CD4-positive, alpha-beta T cell treated with Interferon alpha-2 for 1 hour (primary cell): Measurements from ENCODE around the gene HNRNPUL2.
"Not testable (repeated sequence)": the region's sequence is repeated elsewhere in the genome, so short reads cannot be mapped to it uniquely, and the experiment has no call there.

Source experiments
- DNase-seq, 2 donors: peaks; one replicate each; pipeline ENCODE4 v3.0.0-alpha.2; 2020 to 2022

HNRNPUL2 gene

GRCh38 chr11:62702246-62702645 lies 25.0 kb downstream of the HNRNPUL2 start:
- DNase-seq, result peak in 1 of 2 donors; percentile 7

DNA sequence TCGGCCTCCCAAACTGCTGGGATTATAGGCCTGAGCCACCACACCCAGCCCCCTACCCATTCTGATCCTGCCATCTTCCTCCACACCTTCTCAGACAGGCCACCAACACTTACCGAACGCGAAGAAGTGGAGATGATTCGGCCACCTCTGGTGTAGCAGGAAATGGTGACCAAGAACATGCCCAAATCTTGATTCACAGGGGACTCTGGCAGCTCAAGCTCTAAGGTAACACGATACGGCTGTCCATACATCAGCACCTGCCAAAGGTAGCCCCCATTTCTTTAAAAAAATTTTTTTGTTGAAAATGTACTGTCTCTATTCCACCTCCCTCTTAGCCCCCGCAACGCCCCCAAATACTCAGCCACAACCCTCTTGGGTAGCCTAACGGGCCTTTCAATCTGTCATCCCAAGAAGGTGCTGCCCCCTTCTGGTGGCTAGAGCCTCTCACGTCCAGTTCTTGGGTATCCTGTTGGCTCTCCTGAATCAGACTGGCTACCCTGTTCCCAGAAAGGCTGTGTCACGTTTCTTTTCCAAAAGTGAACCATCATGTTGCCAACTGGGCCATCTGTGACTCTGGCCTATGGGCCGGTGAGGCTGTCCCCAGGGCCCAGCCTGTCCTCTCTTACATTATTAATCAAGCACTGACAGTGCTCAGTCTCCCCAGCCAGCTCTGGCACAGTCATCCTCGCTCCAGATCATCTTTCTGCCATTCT lies 32.6 kb downstream of the HNRNPUL2 start:
- DNase-seq, result peak; percentile 80 to 84

DNA sequence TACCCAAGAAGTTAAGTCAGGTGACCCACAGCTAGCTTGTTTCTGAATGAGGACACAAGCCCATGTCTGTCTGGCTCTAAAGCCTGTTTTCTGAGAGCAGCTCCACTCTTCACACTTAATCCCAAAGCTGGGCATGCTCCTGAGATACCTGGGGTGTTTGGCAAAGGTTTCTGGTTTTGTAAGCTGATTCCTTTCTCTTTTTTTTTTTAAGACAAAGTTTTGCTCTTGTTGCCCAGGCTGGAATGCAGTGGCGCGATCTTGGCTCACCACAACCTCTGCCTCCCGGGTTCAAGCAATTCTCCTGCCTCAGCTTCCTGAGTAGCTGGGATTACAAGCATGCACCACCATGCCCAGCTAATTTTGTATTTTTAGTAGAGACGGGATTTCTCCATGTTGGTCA lies 33.6 kb downstream of the HNRNPUL2 start:
- not testable (repeated sequence) for DNase-seq

DNA sequence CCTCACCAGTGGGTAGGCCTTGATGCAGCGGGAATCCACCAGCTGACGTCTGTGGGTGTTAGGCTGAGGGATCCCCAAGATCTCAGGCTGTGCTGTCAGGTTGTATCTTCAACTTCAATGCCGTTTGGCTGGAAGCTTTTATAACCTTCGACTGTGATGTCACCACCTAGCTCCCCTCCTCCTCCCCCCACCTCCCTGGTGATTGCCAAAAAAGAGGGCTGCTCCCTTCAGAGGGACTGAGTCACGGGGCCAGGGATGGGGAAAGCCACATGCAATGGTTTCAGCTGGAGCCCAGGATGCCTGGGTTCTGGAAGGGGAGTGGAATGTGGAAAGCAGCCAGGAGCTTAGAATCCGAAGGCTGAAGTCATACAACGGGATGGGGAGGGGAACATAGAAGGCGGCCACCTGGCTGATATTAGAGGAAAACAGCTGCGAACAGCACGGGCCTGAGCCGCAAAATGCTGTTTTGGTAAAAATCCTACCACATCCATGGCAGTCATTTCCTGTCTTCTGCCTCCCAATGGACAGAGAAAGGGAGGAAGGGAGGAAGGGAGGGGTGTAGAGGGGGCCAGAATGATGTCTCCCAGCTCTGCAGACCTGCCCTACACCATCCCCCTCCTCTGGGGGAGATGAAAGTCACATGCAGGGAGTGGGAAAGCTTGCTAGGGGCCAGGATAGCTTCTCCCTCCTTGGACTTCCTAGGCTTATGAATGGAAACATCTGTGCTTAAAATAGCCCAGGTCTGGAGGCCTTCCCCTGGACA lies 37.7 kb downstream of the HNRNPUL2 start, which contains the start of gene LRRN4CL:
TSS of gene LRRN4CL (minus strand) at position 110 of the 763 bp plus-strand sequence. CDS start 1,022 bp downstream, outside the sequence.
- DNase-seq, result no peak

GRCh38 chr11:62688491-62688890 lies 38.8 kb downstream of the HNRNPUL2 start:
- DNase-seq, result no peak

DNA sequence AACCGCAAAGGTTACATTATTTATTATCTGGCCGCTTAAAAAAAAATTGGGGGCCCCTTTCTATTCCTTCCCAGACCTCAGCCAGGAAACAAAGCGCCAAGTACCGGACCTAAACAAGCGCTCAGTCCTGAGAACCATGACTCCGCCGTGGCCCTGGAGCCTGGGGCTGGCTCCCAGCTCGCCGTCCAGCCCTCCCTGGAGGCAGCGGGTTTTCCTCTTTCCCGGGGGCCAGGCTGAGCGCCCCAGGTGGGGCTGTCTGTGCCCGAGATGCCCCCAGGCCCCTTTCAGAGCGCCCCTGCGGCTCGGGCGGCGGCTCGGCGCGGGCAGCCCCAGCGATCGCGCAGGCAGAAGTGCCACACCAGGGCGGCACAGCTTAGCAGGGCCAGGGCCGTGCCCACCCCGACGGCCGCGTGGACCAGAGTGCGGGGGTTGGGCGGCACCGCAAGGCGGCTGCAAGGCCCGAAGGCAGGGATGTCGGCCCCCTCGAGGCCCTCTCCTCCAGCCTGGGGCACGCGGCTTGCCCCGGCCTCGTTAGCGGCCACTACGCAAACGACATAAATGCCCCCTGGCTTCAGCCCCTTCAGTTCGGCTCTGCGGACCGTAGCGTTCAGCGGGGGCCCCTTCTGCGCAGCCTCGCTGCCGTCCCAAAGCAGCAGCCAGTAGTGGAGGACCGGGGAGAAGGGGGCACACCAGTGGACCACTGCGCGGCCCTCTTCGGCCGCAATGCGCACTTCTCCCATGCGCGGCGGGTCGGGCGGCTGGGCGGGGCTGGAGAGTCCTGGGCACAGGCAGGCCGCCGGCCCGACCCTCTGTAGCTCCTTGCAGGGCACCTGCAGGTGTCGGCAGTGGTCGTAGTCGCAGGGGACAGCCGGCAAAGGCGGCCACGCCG lies 39.5 kb downstream of the HNRNPUL2 start:
- no peak for DNase-seq

- no peak for DNase-seq
Observed at GRCh38 chr11:62682518-62682917, 44.7 kb downstream of the HNRNPUL2 start.

DNA sequence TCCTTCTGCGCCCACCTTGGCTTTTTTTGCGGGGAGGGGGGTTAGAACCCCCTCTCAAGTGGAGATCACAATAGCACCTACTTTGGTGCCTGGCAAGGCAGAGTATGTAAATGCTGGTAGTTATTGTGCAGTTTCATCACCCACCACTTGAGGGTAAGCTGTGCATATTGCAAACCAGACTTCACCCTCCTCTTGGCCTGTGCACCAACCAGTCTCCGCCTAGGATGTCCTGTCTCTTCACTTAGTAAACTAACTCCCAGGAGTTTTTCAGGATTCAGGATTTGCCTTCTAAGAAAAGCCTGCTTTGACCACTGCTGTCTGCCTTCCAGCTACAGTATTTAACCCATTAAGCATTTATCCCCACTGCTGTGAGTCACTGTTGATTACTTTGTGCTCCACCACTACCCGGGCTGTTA lies 46.4 kb downstream of the HNRNPUL2 start:
- DNase-seq, result peak; percentile 40 to 63

GRCh38 chr11:62678770-62679696 lies 48.2 kb downstream of the HNRNPUL2 start, which contains the start of gene UBXN1:
Gene UBXN1, minus strand, starts transcription at chr11:62679073. Its CDS starts 150 bp downstream, at chr11:62678923.
- DNase-seq, result peak; percentile 84 to 89

- no peak for DNase-seq
Observed at GRCh38 chr11:62678433-62678769, 48.9 kb downstream of the HNRNPUL2 start.

- no peak for DNase-seq
Observed at GRCh38 chr11:62677714-62678113, 49.5 kb downstream of the HNRNPUL2 start.

DNA sequence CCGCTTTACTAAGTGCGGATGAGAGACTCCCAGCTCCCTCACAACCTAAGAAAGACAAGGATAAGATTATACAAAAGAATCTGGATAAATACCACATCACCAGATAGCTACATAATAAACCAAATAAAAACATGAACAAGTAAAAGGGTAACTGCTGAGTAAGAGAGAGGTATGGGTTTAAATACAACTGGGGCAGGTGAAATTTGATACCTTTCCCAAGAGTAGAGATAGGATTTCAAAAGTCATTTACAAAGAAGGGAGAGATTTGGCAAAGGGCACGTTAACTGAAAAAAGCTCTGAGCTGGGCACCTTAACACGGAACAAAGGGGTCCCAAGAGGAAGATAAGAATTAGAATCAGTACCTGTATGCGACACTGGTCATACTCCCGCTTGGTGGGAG lies 50.1 kb downstream of the HNRNPUL2 start:
- DNase-seq, result no peak

DNA sequence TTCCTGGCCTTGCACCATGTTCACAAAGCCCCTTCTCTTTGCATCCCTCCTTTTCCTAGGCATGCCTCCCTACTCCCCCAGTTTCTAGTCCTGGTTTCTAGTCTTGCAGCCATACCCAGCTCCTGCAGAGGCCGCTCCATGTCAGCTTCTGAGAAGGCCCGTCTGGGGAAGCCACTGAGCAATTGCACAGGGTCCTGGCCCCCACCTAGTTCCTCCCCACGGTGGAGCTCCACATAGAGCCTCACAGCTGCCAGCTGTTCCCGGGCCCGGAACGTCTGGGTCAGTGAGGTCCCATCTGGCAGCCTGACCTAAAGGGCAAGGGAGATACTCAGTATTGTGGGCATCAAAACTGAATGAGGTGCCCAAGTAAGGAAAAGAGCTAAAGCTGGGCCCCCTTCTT lies 50.6 kb downstream of the HNRNPUL2 start:
- DNase-seq, result no peak

- DNase-seq, result not testable (repeated sequence)
Observed at GRCh38 chr11:62675415-62675814, 51.8 kb downstream of the HNRNPUL2 start.

- DNase-seq, result no peak
Observed at GRCh38 chr11:62673196-62673525, 54.1 kb downstream of the HNRNPUL2 start.

DNA sequence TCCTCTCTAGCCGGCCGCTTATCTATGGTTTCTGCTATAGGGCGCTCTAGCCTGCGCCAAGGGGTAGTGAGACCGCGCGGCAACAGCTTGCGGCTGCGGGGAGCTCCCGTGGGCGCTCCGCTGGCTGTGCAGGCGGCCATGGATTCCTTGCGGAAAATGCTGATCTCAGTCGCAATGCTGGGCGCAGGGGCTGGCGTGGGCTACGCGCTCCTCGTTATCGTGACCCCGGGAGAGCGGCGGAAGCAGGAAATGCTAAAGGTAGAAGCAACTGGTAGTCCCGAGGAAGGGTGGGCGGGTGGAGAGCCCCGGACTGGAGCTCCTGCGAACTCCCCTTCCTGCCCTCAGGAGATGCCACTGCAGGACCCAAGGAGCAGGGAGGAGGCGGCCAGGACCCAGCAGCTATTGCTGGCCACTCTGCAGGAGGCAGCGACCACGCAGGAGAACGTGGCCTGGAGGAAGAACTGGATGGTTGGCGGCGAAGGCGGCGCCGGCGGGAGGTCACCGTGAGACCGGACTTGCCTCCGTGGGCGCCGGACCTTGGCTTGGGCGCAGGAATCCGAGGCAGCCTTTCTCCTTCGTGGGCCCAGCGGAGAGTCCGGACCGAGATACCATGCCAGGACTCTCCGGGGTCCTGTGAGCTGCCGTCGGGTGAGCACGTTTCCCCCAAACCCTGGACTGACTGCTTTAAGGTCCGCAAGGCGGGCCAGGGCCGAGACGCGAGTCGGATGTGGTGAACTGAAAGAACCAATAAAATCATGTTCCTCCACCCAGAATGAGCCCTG lies 55.5 kb downstream of the HNRNPUL2 start, which contains the start of the genes LBHD1 and UQCC3:
TSS of gene LBHD1 (minus strand) at position 660 of the 782 bp plus-strand sequence. CDS start 2,236 bp downstream, outside the sequence.
TSS of gene UQCC3 (plus strand) at position 66 of the 782 bp plus-strand sequence. CDS start at position 139, 73 bp downstream.
- peak; percentile 73 to 86 for DNase-seq

GRCh38 chr11:62671236-62671607 lies 56.0 kb downstream of the HNRNPUL2 start:
- peak in 1 of 2 donors; percentile 15 for DNase-seq

DNA sequence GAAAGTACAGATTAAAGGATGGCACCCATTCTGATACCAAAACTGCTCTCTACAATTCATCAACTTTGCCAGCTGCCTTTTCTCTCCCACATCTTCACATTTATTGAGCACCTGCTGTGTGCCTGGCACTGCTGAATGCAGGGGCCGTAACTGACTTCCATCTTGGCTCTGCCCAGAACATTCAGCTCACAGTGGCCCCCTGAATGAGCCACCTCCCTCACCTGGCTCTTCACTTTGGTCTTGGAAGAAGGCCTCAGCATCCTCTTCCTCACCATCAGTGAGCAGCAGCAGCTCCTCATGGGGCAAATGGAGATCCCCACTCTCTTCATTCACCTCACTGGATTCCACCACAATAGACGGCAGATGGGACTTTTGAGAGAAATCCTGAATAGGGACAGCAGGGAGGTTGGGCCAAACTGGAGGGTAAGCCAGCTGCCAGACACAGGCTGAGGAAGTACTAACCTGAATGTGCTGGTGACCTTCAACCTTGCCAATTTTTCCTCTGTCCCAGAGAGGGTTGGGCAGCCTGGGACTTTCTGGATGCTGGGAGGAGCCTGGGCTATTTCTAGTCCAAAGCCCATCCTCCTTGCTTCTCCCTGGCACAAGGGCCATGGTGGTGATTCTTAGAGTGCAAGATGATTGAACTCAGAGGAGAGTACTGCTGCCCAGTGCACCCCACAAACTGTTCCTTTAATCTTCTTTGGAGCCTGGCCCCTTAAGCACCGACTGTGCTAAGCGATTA lies 57.7 kb downstream of the HNRNPUL2 start:
- no peak for DNase-seq

DNA sequence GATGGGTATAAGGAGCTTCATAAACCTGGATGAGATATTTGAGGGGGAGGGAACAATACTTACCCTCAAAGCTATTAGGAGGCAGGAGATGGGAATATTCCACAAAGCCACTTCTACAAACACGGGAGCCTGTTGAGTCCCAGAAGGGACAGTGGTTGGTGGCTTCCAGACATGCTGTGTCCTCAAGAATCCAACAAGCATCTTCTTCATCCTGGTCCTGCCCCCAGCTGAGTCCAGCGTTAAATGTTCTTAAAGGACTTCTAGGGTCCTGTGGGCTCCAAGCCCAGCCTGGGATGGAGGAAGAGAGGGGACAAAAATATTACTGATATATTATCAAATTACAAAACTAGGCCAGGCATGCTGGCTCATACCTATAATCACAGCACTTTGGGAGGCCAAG lies 59.8 kb downstream of the HNRNPUL2 start:
- no peak for DNase-seq

- no peak for DNase-seq
Observed at GRCh38 chr11:62666259-62666926, 60.9 kb downstream of the HNRNPUL2 start.
